ENCODE results near the gene CNGA3. TPM values are rescaled to one million over a fixed set of nuclear protein-coding genes. Genes with fewer than 3 reads are reported as not detected.

The CNGA3 gene
- total RNA-seq, 2 experiments from 2014 or later: not detected

DNA sequence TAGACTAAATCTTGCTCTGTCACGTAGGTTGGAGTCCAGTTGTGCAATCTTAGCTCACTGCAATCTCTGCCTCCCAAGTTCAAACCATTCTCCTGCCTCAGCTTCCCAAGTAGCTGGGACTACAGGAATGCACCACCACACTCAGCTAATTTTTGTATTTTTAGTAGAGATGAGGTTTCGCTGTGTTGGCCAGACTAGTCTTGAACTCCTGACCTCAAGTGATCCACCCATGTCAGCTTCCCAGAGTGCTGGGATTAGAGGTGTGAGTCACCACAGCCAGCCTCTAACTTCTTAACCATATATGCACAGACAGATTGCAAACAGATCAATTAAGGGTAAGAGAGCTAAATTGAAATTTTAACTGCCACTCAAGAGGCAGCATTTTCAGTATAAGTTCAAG, 22.1 kb upstream of the CNGA3 start:
- TF ChIP-seq, protein P1, sequence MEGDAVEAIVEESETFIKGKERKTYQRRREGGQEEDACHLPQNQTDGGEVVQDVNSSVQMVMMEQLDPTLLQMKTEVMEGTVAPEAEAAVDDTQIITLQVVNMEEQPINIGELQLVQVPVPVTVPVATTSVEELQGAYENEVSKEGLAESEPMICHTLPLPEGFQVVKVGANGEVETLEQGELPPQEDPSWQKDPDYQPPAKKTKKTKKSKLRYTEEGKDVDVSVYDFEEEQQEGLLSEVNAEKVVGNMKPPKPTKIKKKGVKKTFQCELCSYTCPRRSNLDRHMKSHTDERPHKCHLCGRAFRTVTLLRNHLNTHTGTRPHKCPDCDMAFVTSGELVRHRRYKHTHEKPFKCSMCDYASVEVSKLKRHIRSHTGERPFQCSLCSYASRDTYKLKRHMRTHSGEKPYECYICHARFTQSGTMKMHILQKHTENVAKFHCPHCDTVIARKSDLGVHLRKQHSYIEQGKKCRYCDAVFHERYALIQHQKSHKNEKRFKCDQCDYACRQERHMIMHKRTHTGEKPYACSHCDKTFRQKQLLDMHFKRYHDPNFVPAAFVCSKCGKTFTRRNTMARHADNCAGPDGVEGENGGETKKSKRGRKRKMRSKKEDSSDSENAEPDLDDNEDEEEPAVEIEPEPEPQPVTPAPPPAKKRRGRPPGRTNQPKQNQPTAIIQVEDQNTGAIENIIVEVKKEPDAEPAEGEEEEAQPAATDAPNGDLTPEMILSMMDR (conservative IDR thresholded peaks at IDR 0.05; ENCODE audit: low read length): no peak
- no peak for TF ChIP-seq EZH2phosphoT487 (IDR thresholded peaks at IDR 0.05; ENCODE audit: borderline replicate concordance, low read depth, low read length)
- H3K79me2 ChIP-seq (ENCODE audit: insufficient read depth, low read depth, low read length): no peaks in the 10 kb centered on the region
- no TSS peak for BruUV-seq (replicated peaks)
- H3K9me2 ChIP-seq (ENCODE audit: insufficient read depth, low read length): no peaks in the 10 kb centered on the region
- no peaks in the 10 kb centered on the region for H4K20me1 ChIP-seq (ENCODE audit: insufficient read depth, low read length)
- no peak overlapping the region for H3K27ac ChIP-seq (ENCODE audit: low read depth, low read length, poor library complexity, severe bottlenecking)
- no peaks in the 10 kb centered on the region for H3K4me1 ChIP-seq (ENCODE audit: insufficient read depth, low read length, poor library complexity, severe bottlenecking)
- H3K36me3 ChIP-seq (ENCODE audit: insufficient read depth, low read length): no peaks in the 10 kb centered on the region
- H3K9me3 ChIP-seq (ENCODE audit: low read length): 0 out of 2 replicates have a peak, but pooled peaks cover 13% of the 10 kb centered on the region
- no peak overlapping the region for H2AFZ ChIP-seq (ENCODE audit: low read length)
- intact Hi-C loops (cut with micrococcal nuclease; ENCODE audit: unreplicated experiment): no loop called here
- no peak overlapping the region for H3K4me2 ChIP-seq (ENCODE audit: low read length)
- no peak for DNase-seq (ENCODE audit: low spot score)
- CTCF ChIA-PET (ENCODE audit: unreplicated experiment): no interaction called here
- POLR2A ChIA-PET: no interaction called here
- H3K4me3 ChIP-seq (ENCODE audit: low read depth, low read length, poor library complexity, severe bottlenecking): no peak overlapping the region

DNA sequence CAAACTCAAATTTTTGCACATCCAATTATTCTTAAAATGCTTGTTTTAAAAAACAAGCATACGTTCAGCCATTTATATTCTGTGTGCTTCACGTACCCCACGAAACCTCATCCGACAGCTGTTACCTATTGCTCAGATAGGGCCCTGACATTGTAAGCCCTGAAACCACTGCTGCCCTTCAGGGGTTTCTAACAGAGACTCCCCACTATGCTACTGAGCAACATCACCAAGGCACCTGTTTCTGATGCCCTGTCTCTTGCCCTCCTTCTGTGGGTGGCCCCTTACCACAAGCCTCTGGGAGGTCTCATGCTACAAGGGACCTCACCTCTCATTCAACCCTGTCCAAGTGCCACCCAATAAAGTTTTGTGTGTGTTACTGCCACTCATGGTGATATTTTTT, 18.5 kb upstream of the CNGA3 start:
- H4K20me1 ChIP-seq (ENCODE audit: insufficient read depth, low read length): no peaks in the 10 kb centered on the region
- BruUV-seq (replicated peaks): no TSS peak
- no peak overlapping the region for H3K4me3 ChIP-seq (ENCODE audit: low read depth, low read length, poor library complexity, severe bottlenecking)
- no peaks in the 10 kb centered on the region for H3K79me2 ChIP-seq (ENCODE audit: insufficient read depth, low read depth, low read length)
- ChIA-PET POLR2A (no interaction called here), CTCF (ENCODE audit: unreplicated experiment) (no interaction called here)
- no peak for TF ChIP-seq EZH2phosphoT487 (IDR thresholded peaks at IDR 0.05; ENCODE audit: borderline replicate concordance, low read depth, low read length)
- TF ChIP-seq, protein P1 (conservative IDR thresholded peaks at IDR 0.05; ENCODE audit: low read length): no peak
- no peak overlapping the region for H3K4me2 ChIP-seq (ENCODE audit: low read length)
- H3K36me3 ChIP-seq (ENCODE audit: insufficient read depth, low read length): no peaks in the 10 kb centered on the region
- 0 out of 2 replicates have a peak, but pooled peaks cover 6% of the 10 kb centered on the region for H3K9me3 ChIP-seq (ENCODE audit: low read length)
- H3K27ac ChIP-seq (ENCODE audit: low read depth, low read length, poor library complexity, severe bottlenecking): no peak overlapping the region
- H3K9me2 ChIP-seq (ENCODE audit: insufficient read depth, low read length): no peaks in the 10 kb centered on the region
- H2AFZ ChIP-seq (ENCODE audit: low read length): no peak overlapping the region
- intact Hi-C loops (cut with micrococcal nuclease; ENCODE audit: unreplicated experiment): no loop called here
- no peak for DNase-seq (ENCODE audit: low spot score)
- H3K4me1 ChIP-seq (ENCODE audit: insufficient read depth, low read length, poor library complexity, severe bottlenecking): no peaks in the 10 kb centered on the region

DNA sequence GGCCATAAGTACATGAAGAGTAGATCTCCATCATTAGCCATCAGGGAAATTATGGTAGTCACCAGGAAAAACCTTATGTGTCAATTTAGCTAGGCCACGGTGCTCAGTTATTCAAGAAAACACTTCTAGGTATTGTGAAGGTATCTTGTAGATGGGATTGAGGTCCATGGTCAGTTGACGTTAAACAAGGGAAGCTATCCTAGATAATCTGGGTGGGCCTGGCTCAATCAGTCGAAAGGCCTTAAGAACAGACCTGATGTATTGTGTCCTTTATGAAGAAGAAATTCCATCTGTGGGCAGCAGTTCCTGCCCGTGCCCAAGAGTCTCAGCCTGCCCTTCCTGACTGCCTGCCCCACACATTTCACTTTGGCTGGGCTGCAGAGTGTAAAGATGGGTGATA, 16.7 kb upstream of the CNGA3 start:
- H3K27ac ChIP-seq (ENCODE audit: low read depth, low read length, poor library complexity, severe bottlenecking): no peak overlapping the region
- no peak for DNase-seq (ENCODE audit: low spot score)
- CTCF ChIA-PET (ENCODE audit: unreplicated experiment): no interaction called here

More for the DNA sequence above, 16.7 kb upstream of the CNGA3 start:
- no peak overlapping the region for H3K4me3 ChIP-seq (ENCODE audit: low read depth, low read length, poor library complexity, severe bottlenecking)
- H3K4me1 ChIP-seq (ENCODE audit: insufficient read depth, low read length, poor library complexity, severe bottlenecking): no peaks in the 10 kb centered on the region
- H3K4me2 ChIP-seq (ENCODE audit: low read length): no peak overlapping the region
- intact Hi-C loops (cut with micrococcal nuclease; ENCODE audit: unreplicated experiment): no loop called here
- no peak overlapping the region for H2AFZ ChIP-seq (ENCODE audit: low read length)
- no peaks in the 10 kb centered on the region for H3K9me2 ChIP-seq (ENCODE audit: insufficient read depth, low read length)
- no TSS peak for BruUV-seq (replicated peaks)
- H3K36me3 ChIP-seq (ENCODE audit: insufficient read depth, low read length): no peaks in the 10 kb centered on the region
- H3K79me2 ChIP-seq (ENCODE audit: insufficient read depth, low read depth, low read length): no peaks in the 10 kb centered on the region
- H4K20me1 ChIP-seq (ENCODE audit: insufficient read depth, low read length): no peaks in the 10 kb centered on the region
- POLR2A ChIA-PET: interaction anchor here (0.6 to 1.1 kb wide), 2 partner anchors 44 to 162 kb away, joined by 3 read pairs; no protein-coding TSS in a partner anchor
- no peak for TF ChIP-seq EZH2phosphoT487 (IDR thresholded peaks at IDR 0.05; ENCODE audit: borderline replicate concordance, low read depth, low read length)
- TF ChIP-seq, protein P1 (conservative IDR thresholded peaks at IDR 0.05; ENCODE audit: low read length): no peak
- no peaks in the 10 kb centered on the region for H3K9me3 ChIP-seq (ENCODE audit: low read length)

All from OCI-LY7 (cell line).